Esophagus muscularis mucosa (tissue), 4 donors: Measurements from ENCODE around the gene CYSLTR2.

ENCODE experiments used
- EP300 ChIP-seq: sonication (generic); formaldehyde crosslinking; IDR thresholded peaks from one replicate; pipeline ENCODE4 v1.6.1; 2017; ENCODE audit warnings: antibody characterized with exemption
- POLR2A ChIP-seq: fragments of 450-650 bp; IDR thresholded peaks from one replicate; pipeline ENCODE4 v1.6.1; 2017; ENCODE audit warnings: antibody characterized with exemption, moderate library complexity, mild to moderate bottlenecking, low read depth
- POLR2AphosphoS5 ChIP-seq, 2 donors: sonication (generic); formaldehyde crosslinking; IDR thresholded peaks; one replicate each; pipeline ENCODE4 v1.6.1; 2017; ENCODE audit warnings: antibody characterized with exemption in 2 of 2
- TF ChIP-seq, protein P1 (sequence below), 3 experiments: fragments of 200-600 bp in 2 of 3; fragments of 450-650 bp in 1 of 3; sonication (generic) in 2 of 3; IDR thresholded peaks; one replicate each; pipeline ENCODE4 v1.5.1; 2017 to 2019; ENCODE audit warnings: antibody characterized with exemption in 3 of 3, mild to moderate bottlenecking in 2 of 3, moderate library complexity in 1 of 3

DNA sequence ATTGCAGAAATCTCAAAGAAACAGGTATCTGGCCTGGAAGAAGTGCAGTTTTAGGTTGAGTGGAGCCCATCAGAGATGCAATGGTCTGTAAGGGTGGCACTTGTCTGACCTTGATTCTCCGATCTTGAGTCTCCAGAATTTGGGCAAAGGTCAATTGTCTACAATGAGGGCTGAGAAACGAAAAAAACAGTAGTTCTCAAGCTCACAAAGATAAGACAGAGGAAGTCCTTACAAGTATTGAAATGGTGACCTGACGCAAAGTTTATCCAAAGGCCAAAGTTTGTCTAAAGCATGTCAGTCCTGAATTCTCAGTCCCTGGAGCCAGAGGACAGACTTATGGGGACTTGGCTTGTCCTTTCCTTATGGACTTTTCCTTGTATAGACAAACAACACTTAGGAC, 40.3 kb downstream of the CYSLTR2 start:
- TF ChIP-seq, protein P1, sequence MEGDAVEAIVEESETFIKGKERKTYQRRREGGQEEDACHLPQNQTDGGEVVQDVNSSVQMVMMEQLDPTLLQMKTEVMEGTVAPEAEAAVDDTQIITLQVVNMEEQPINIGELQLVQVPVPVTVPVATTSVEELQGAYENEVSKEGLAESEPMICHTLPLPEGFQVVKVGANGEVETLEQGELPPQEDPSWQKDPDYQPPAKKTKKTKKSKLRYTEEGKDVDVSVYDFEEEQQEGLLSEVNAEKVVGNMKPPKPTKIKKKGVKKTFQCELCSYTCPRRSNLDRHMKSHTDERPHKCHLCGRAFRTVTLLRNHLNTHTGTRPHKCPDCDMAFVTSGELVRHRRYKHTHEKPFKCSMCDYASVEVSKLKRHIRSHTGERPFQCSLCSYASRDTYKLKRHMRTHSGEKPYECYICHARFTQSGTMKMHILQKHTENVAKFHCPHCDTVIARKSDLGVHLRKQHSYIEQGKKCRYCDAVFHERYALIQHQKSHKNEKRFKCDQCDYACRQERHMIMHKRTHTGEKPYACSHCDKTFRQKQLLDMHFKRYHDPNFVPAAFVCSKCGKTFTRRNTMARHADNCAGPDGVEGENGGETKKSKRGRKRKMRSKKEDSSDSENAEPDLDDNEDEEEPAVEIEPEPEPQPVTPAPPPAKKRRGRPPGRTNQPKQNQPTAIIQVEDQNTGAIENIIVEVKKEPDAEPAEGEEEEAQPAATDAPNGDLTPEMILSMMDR (IDR thresholded peaks at IDR 0.05): no peak
- TF ChIP-seq POLR2A (no peak), POLR2AphosphoS5 (IDR thresholded peaks at IDR 0.05) (no peak), EP300 (no peak)
